Effector memory CD4-positive, alpha-beta T cell (primary cell): ENCODE measurements around the gene ARNT2.

Experiments
- DNase-seq, 3 donors: peaks; one replicate each; pipeline ENCODE4 v3.0.0-alpha.2; 2020
- H3K27ac ChIP-seq: 2 replicates; pipeline ENCODE4 v1.7.0; 2013; ENCODE audit warnings: mild to moderate bottlenecking, low read length, moderate library complexity; ENCODE audit not compliant: insufficient read depth, poor library complexity, severe bottlenecking
- H3K27me3 ChIP-seq: replicated peaks from 2 replicates; pipeline ENCODE4 v1.7.0; 2013; ENCODE audit warnings: mild to moderate bottlenecking, low read length; ENCODE audit not compliant: insufficient read depth, control insufficient read depth, poor library complexity, severe bottlenecking
- H3K36me3 ChIP-seq: 2 replicates; pipeline ENCODE4 v1.7.0; 2013; ENCODE audit warnings: mild to moderate bottlenecking, low read length, moderate library complexity; ENCODE audit not compliant: control insufficient read depth, insufficient read depth
- H3K4me1 ChIP-seq: 2 replicates; pipeline ENCODE4 v1.7.0; 2013; ENCODE audit warnings: low read length, mild to moderate bottlenecking; ENCODE audit not compliant: control insufficient read depth, insufficient read depth, poor library complexity, severe bottlenecking
- H3K4me3 ChIP-seq: 2 replicates; pipeline ENCODE4 v1.7.0; 2013; ENCODE audit warnings: low read length, low read depth, mild to moderate bottlenecking; ENCODE audit not compliant: insufficient read depth, poor library complexity, severe bottlenecking
- H3K9me3 ChIP-seq: 2 replicates; pipeline ENCODE4 v1.7.0; 2013; ENCODE audit warnings: mild to moderate bottlenecking, low read length, moderate library complexity; ENCODE audit not compliant: control insufficient read depth

ARNT2 gene

DNA sequence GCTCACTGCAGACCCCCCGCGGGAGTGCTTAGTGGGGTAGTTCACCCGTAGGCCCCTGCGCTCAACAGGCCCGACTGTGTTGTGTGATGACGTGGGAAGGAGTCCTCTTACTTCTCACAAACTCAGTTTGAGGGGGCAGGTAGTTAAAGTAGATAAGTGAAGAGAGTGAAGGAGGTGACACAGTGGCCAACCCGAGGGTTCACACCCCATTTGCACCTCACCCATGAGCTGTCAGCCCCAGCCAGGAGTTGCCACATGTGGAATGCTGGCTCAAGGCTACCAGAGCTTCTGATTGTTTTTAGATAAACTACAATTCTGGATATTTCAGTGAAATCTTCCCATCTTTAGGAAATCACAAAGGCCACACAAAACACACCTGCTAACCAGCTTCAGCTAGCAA is 226.8 kb downstream of the ARNT2 start:
- no peak overlapping the region for H3K4me3 ChIP-seq
- no peaks in the 10 kb centered on the region for H3K27me3 ChIP-seq
- H3K9me3 ChIP-seq: no peaks in the 10 kb centered on the region
- H3K36me3 ChIP-seq: no peaks in the 10 kb centered on the region
- DNase-seq: no peak
- no peak overlapping the region for H3K27ac ChIP-seq
- H3K4me1 ChIP-seq: no peaks in the 10 kb centered on the region

DNA sequence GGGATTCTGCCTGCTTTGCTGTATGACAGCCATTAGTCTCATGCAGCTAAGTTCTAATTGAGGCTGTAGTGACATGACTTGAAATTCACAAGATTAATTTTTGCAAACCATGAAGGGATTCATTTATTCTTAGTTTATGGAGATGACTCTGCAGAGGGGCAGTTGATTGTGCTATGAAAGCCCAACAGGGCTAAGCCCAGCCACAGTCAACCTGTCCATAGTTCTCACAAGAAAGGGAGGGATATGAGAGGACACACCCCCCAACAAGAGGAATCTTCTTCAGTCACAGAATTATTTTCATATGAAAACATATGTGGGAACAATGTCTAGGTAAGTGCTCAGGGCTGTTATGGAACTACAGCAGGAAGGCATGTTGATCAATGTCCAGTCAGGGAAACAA is 229.0 kb downstream of the ARNT2 start:
- Histone ChIP-seq H3K27me3 (no peaks in the 10 kb centered on the region), H3K4me1 (no peaks in the 10 kb centered on the region), H3K27ac (no peak overlapping the region), H3K36me3 (no peaks in the 10 kb centered on the region), H3K9me3 (no peaks in the 10 kb centered on the region), H3K4me3 (no peak overlapping the region)
- no peak for DNase-seq

DNA sequence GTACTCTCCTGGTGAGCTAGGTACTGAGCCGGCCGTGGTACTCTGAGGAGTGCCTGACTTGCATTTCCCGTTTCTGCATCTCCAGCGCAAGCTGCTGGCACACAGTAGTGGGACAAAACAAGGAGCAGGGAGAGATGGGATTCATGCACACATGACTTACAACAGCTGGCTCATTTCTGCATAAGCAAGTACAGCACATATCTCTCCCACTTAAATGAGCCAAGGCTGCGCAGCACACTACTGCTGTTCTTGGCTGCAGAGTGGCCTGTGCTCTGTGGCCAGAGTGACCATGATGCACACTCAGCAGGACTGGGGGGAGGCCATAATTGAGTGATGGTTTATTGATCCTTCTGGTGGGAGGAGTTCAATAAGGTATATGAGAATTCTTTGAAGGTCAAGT is 231.8 kb downstream of the ARNT2 start:
- no peak for DNase-seq
- H3K27ac ChIP-seq: no peak overlapping the region
- H3K27me3 ChIP-seq: no peaks in the 10 kb centered on the region
- no peaks in the 10 kb centered on the region for H3K4me1 ChIP-seq
- H3K9me3 ChIP-seq: no peaks in the 10 kb centered on the region
- H3K36me3 ChIP-seq: no peaks in the 10 kb centered on the region
- H3K4me3 ChIP-seq: no peak overlapping the region

DNA sequence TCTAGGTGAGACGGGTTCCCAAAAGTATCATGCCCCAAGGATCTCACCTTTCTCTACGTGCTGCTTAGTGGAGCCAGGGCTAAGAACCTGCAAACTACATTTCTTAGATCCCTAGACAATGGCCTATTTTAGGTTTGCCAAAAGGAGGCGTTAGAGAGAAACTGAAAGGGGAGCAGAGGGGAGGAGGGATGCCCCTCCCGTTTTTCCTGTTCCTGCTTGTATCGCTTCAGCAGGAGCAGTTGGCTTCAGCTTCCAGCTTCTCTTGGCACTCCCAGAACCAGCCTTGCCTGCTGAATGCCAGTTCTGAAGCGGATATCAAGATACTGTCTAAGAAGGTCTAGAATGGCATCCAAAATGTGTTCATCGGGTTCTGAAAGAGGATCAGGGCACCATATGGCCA is 232.5 kb downstream of the ARNT2 start:
- H3K4me3 ChIP-seq: no peak overlapping the region
- no peaks in the 10 kb centered on the region for H3K9me3 ChIP-seq
- H3K4me1 ChIP-seq: no peaks in the 10 kb centered on the region

DNA sequence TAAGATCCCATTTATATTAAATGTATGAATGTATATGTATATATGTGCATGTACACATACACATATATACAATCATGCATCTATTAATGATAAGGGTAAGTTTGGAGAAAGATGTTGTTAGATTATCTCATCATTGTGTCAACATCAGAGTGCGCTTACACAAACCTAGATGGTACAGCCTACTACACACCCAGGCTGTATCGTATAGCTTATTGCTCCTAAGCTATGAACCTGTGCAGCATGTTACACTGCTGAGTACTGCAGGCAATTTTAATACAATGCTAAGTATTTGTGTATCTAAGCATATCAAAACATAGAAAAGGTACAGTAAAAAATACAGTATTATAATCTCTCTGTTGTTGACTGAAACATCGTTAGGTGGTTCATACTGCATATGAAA is 233.6 kb downstream of the ARNT2 start:
- Histone ChIP-seq H3K9me3 (no peaks in the 10 kb centered on the region), H3K36me3 (no peaks in the 10 kb centered on the region), H3K4me1 (no peaks in the 10 kb centered on the region), H3K27me3 (no peaks in the 10 kb centered on the region), H3K27ac (no peak overlapping the region), H3K4me3 (no peak overlapping the region)
- no peak for DNase-seq

More for the DNA sequence above, 232.5 kb downstream of the ARNT2 start:
- Histone ChIP-seq H3K36me3 (no peaks in the 10 kb centered on the region), H3K27ac (no peak overlapping the region), H3K27me3 (no peaks in the 10 kb centered on the region)
- no peak for DNase-seq

DNA sequence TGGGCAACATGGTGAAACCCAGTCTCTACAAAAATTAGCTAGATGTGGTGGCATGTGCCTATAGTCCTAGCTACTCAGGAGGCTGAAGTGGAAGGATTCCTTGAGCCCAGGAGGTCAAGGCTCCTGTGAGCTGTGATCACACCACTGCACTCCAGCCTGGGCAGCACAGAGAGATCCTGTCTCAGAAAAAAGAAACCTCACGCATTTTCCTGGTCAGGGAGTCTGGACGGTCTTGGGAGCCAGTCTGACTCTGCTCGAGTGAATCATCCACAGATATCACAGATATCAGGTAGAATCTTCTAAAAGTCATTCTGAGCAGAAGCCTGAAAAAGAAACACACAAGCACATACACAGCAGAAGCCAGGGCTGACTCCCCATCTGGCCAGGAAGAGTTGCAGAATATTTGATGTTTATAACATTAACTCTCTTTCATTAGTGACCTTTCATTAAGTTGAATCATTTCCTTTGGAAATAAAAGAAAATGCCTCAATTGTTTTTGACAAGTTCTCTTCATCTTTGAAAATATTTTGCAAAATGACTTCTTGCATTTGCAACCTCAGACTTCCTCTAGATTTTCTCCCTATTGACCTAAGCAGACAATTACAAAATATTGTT is 234.5 kb downstream of the ARNT2 start:
- Histone ChIP-seq H3K4me3 (no peak overlapping the region), H3K27me3 (no peaks in the 10 kb centered on the region), H3K36me3 (no peaks in the 10 kb centered on the region), H3K9me3 (no peaks in the 10 kb centered on the region), H3K27ac (no peak overlapping the region), H3K4me1 (no peaks in the 10 kb centered on the region)
- DNase-seq: no peak

DNA sequence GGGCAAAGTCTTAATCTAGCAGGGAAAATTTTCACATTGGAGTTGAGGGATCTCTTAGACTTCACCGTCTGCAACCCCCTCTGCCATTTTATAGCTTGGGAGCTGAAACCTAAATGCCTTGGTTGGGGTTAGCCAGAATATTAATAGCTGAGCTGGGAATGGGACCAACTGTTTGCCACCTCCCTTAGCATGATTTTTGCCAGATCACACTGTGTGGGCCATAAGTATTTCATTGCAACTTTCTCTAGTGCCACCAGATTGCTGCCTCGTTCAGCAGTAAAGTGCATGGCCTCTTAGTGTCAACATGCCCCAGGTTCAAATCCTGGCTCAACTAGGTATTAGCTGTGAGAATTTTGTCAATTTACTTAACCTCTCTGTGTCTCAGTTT is 235.0 kb downstream of the ARNT2 start:
- Histone ChIP-seq H3K27ac (no peak overlapping the region), H3K4me1 (no peaks in the 10 kb centered on the region), H3K27me3 (no peaks in the 10 kb centered on the region), H3K36me3 (no peaks in the 10 kb centered on the region), H3K4me3 (no peak overlapping the region), H3K9me3 (no peaks in the 10 kb centered on the region)
- no peak for DNase-seq

DNA sequence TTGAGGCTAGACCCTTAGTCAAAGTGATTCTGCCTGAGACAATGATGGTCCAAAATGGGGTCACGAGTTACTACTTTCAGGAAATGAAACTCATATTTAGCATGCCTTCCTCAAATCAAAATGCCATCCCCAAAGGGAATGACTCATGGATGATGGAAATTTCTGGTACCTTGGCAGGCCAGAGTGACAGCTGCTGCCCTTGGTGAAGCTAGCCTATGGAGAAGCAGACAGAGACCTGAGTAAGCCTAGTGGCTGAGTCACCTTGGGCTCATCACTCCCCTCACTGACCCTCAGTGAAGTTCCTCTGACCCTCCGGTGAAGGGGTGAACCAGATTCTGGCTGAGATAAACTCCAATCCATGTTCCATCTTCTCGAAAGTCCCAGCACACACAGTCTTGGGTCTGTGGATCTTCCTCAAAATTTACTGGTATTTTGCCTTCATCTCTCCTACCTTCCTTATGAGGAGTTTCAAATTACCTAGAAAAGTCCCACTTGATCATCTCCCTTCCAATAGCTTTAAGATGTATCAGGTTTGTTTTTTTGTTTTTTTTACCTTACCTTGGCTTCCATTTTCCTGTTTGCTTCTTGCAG is 236.4 kb downstream of the ARNT2 start:
- H3K4me1 ChIP-seq: no peaks in the 10 kb centered on the region
- DNase-seq: no peak
- H3K9me3 ChIP-seq: no peaks in the 10 kb centered on the region
- H3K27ac ChIP-seq: no peak overlapping the region
- no peaks in the 10 kb centered on the region for H3K36me3 ChIP-seq
- H3K4me3 ChIP-seq: no peak overlapping the region
- no peaks in the 10 kb centered on the region for H3K27me3 ChIP-seq

DNA sequence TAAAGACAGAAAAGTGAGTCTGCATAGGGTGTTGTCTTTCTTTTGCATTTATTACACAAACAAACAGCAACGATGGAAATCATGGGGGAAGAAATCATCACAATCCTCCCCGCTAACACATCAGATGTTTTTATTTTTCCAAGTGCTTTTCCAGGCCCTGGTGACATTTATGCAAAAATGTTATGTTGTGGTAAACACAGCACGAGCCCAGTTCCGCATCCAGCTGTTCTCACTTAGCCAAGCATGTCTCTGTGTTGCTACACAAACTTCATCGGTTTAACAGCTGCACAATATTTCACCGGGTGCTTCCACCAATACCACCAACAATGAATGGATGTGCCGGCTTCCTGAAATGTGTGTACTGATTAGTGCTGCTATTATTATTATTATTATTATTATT is 237.2 kb downstream of the ARNT2 start:
- H3K36me3 ChIP-seq: no peaks in the 10 kb centered on the region
- no peak overlapping the region for H3K27ac ChIP-seq
- no peaks in the 10 kb centered on the region for H3K27me3 ChIP-seq
- H3K9me3 ChIP-seq: no peaks in the 10 kb centered on the region
- DNase-seq: no peak
- no peaks in the 10 kb centered on the region for H3K4me1 ChIP-seq
- no peak overlapping the region for H3K4me3 ChIP-seq

DNA sequence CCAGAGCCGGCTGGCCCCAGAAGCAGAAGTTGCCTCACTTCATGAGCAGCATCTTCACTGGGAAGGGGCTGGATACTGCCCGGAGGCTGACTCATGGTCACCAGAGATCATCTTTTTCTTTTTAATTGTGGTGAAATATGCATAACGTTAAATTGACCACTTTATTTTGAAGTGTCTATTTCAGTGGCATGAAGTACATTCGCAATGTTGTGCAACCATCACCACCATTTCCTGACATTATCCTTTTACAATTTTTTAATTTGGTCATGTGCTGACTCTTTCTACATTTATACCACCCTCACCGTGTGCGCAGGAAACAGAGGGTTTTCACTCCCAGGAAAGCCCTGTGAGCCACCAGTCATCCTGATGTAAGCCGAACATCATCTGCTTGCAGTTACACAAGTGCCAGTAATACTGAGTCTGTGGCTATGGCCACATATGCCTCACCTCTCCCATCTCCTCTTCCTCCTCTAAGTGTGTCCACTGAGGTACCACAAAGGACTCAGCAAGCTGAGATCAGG is 239.3 kb downstream of the ARNT2 start:
- DNase-seq: no peak
- no peaks in the 10 kb centered on the region for H3K36me3 ChIP-seq
- H3K27ac ChIP-seq: no peak overlapping the region
- no peaks in the 10 kb centered on the region for H3K9me3 ChIP-seq
- no peaks in the 10 kb centered on the region for H3K27me3 ChIP-seq
- H3K4me3 ChIP-seq: no peak overlapping the region
- H3K4me1 ChIP-seq: no peaks in the 10 kb centered on the region
